Astrocyte (in vitro differentiated cells and primary cell): Measurements from ENCODE around the gene PPP1R12B.

ENCODE experiments used
- CTCF ChIP-seq: IDR thresholded peaks from 2 replicates; pipeline ENCODE4 v1.5.1; 2011; ENCODE audit warnings: low read depth, mild to moderate bottlenecking, inconsistent platforms, low read length, moderate library complexity; ENCODE audit not compliant: insufficient read depth
- EZH2 ChIP-seq: IDR thresholded peaks from 2 replicates; pipeline ENCODE4 v1.6.1; 2012; ENCODE audit warnings: mild to moderate bottlenecking, low read length, inconsistent platforms; ENCODE audit not compliant: insufficient read depth

- TF ChIP-seq CTCF (no peak), EZH2 (no peak)
Observed at GRCh38 chr1:202320081-202320405, 28.5 kb upstream of the PPP1R12B start.
